HG02870 (cell line): Measurements from ENCODE around the gene PIK3R5.

Experiments
- ATAC-seq: cut with Tn5 transposase; IDR thresholded peaks from one replicate; pipeline ENCODE4 v1.9.1; 2021; ENCODE audit warnings: mild to moderate bottlenecking, moderate library complexity; ENCODE audit not compliant: unreplicated experiment

The PIK3R5 gene

DNA sequence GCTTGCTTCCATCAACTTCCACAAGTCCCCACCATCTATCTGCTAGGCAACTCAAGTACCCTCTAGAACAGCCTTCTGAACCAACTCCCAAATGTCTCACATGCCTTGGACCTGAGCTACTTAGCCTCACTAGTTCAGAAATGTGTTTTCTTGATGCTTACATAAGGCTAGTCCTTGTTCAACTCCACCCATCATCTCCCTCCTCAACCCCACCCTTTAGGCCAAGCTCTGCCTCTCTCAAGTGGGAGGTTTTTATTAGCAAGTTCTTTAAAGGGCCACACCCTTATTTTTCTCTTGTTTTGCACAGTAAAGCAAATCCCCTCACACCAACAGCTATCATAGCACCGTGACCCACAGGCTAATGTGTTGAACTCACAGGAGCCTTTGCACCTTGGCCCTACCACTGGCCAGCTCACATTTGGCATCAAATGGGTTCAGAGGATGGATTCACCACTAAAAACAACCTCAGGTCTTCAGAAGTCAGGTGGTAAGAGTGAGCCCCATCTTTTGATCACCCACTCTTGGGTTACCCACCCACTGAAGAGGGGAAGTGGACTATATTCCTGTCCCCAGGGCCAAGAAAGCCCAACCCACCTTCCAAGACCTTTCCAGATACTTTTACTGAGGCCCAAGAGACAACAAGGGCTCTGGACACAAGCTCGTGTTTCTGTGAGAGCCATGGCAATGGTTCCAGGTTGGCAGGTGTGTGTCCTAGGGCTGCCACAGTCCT lies 12.2 kb downstream of the PIK3R5 start:
- ATAC-seq: no peak

GRCh38 chr17:8952191-8952590 lies 13.3 kb downstream of the PIK3R5 start:
- ATAC-seq: no peak

- no peak for ATAC-seq
Measured at GRCh38 chr17:8951206-8951605, 14.3 kb downstream of the PIK3R5 start.

DNA sequence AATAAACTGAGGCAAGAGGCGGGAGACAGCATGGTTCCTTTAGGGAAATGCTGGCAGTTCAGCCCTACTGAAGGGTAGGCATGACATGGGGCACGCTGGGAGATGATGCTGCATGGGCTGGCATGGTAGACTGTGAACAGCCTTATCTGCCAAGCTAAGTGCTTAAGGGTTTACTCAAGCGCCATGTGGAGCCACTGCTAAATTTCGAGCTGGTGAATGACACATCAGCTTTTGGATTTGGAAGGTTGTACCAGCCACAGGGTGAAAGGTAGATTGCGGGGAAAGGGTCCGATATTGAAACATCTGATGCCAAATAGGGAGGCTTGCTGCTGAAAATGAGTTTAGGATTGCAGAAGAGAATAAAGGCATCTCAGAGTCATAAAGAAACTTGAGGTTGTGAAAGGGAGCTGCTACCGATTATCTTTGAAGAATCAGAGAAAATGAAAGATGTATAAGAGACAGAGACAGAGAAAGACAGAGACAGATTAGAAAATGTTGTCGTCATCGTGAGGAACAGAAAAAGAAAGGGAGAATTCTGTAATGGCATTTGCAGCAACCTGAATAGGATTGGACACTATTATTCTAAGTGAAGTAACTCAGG lies 16.3 kb downstream of the PIK3R5 start:
- peak; percentile 47 for ATAC-seq

- ATAC-seq: no peak
Measured at GRCh38 chr17:8948462-8948861, 17.0 kb downstream of the PIK3R5 start.

- no peak for ATAC-seq
Measured at GRCh38 chr17:8947201-8947600, 18.3 kb downstream of the PIK3R5 start.

- no peak for ATAC-seq
Measured at GRCh38 chr17:8946476-8946875, 19.0 kb downstream of the PIK3R5 start.

- no peak for ATAC-seq
Measured at GRCh38 chr17:8946071-8946470, 19.4 kb downstream of the PIK3R5 start.

DNA sequence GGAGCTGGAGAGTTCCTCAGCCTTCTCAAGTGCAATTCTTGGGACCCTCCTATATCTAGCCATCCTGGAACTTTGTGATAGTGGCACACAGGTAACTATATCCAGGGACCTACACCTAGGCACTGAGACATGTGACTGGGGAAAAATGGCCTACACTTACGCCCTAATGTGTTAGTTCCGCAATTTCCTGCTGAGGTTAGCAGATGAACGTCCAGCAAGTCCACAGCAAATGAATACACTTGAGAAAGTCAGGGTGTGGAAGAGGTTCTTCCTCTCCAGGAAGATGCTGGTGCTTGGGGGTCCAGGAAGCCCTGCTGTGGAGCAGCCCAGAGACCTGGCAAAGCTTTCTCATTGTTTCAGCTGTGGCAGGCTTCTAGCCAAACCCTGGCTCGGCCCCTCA lies 20.8 kb downstream of the PIK3R5 start:
- ATAC-seq: no peak

DNA sequence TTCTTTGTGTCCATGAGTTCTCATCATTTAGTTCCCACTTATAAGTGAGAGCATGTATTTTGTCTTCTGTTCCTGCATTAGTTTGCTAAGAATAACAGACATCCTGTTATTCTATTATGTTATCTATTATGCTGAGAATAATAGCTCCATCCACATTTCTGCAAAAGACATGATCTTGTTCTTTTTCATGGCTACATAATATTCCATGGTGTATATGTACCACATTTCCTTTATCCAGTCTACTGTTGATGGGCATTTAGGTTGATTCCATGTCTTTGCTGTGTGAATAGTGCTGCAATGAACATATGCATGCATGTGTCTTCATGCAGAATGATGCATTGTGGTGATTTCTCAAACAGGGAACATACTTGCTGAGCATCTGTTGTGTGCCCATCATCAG lies 21.4 kb downstream of the PIK3R5 start:
- ATAC-seq: no peak

DNA sequence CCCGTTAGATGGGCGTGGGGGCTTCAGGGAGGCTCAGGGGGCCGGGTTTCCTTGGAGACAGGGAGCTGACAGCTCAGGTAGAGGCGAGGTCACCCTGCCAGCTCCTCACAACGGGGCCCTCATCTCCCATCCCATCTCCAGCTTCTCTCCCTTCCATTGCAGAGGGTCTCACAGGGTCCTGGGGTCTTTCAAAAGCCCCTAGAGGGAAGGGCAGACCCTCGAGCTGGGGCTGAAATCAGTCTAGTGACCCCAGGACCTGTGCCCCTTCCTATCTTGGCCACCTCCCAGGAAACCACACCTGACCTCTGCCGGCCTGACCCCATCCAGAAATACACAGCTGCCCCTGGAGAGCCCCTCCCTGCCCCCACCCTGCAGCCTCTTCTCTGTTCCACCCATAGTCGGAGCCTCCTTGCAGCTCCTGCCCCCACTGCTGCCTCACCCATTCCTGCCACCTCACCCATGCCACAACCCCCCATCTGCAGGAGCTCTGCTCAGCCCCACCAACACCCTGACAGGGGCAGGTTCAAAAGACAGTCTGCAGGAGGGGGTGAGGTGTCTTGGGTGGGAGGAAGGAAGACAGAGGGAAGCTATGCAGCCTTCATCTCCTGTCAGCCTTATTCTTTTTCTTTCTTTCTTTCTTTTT lies 23.4 kb downstream of the PIK3R5 start:
- ATAC-seq: no peak

GRCh38 chr17:8941520-8941919 lies 24.0 kb downstream of the PIK3R5 start:
- ATAC-seq: no peak

DNA sequence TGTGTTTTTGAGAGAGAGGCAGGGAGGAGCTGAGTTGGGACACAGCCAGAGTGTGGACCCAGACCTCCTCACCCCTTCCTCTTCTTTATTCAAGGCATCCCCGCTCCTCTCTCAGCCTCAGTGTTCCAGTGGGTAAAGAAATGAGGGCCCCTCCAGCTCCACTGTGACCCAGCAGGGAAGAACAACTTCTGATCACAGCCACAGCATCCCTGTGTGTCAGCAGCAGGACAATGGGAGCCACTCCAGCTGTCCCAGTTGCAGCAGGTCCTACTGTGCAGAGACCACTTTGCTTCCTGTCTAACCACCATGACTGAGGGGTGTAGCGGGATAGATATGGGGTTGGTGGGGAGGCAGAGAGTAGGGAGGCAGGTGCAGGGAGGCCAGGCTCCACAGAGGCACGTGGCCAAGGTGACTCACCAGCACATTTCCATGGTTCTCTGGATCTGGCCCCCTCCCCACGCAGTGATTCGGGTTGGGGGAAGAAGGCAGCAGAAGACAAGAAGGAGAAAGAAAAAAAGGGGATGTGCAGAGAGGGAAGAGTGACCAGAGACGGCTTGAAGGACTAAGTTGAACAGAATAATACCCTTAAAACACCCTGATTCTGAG lies 24.5 kb downstream of the PIK3R5 start:
- no peak for ATAC-seq

- peak; percentile 38 for ATAC-seq
Measured at GRCh38 chr17:8939496-8940334, 25.8 kb downstream of the PIK3R5 start.

DNA sequence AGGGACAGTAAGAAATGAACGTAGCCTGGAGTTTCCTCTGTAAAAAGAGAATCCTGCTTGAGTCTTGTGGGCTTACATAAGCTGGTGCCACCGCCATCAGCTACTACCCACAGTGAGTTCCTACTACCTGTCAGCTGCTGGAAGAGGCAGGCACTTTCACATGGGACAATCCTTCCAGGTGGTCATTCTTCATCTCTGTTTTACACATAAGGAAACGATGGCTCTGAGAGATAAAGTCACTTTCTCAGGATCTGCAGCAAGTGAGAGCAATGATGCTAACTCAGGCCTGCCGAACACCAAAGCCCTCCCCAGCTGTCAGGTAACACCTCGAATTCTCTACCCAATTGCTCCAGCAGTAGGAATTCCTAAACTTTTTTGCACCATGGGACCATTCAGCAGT lies 26.6 kb downstream of the PIK3R5 start:
- no peak for ATAC-seq

DNA sequence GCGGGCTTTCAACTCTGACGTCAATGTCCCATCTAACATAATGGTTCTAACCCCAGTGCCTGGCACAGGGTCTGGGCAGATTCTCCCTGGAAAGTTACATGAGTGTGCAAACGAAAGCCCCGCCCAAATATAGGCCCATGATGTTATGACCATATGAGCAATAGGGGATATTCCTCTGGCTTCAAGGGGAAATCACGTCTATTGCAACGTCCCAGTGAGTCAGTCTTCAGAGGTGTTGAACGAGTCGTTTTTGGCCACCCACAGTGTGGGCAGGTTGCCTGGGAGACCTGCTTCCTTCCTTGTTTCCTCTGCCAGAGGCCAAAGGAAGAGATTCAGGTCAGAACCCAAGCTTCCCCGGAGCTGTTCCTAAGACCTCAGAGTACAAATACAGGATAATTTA lies 30.3 kb downstream of the PIK3R5 start:
- no peak for ATAC-seq

DNA sequence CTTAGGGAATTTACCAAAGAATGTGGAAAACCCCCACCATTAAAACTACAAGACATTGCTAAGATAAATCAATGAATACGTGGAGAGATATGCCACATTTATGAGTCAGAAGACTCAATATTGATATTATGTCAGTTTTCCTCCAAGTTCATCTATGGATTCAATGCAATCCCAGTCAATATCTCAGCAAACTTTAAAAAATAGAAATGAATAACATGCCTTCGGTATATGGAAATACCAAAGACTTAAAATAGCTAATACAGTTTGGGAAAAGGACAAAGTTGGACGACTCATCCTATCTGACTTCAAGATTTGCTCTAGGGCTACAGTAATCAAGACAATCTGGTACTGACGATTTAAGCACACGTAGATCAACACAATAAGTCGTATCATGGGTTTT lies 31.2 kb downstream of the PIK3R5 start:
- no peak for ATAC-seq

DNA sequence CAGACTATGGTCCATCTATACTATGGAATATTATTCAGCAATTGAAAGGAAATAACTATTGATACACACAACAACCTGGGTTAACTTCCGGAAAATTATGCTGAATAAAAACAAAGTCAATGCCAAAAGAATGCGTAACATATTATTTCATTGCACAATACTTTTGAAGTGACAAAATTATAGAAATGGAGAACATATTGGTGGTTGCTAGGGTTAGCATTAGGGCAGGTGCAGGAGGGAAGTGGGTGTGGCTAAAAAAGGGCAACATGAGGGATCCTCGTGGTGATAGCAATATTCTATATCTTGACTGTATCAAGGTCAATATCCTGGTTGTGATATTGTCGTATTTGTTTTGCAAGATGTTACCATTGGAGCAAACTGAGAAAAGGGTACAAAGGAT lies 34.9 kb downstream of the PIK3R5 start:
- no peak for ATAC-seq

GRCh38 chr17:8928347-8928746 lies 37.2 kb downstream of the PIK3R5 start:
- ATAC-seq: no peak

GRCh38 chr17:8927395-8927794 lies 38.1 kb downstream of the PIK3R5 start:
- no peak for ATAC-seq

- no peak for ATAC-seq
Measured at GRCh38 chr17:8925808-8926207, 39.7 kb downstream of the PIK3R5 start.
